ENCODE measurements around the gene SPTBN1.

SPTBN1 gene

DNA sequence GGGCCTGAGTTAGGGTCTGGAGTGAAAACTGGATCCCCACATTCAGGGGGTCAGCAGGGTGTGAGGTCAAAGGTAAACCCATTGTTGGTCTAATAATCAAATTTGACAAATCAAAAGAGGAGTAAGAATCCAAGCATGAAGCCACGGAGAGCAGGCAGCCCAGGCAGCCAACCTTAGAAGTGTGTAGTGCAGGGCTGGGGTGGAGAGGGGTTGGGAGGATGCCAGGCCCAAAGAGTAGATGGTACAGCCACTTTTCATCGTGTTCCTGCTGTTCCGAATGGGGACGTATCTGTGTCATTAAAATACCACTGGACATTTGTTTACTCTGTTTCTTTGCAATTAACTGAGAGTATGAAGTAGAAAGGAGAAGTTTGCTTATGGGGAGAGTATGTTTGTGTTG lies 16.5 kb upstream of the SPTBN1 start:
- Histone ChIP-seq H3K27ac (ENCODE audit: low read length) (no peak overlapping the region), H4K20me1 (ENCODE audit: insufficient read depth, low read length) (no peaks in the 10 kb centered on the region), H3K9me3 (ENCODE audit: insufficient read depth, low read length, severe bottlenecking) (no peaks in the 10 kb centered on the region), H3K9ac (ENCODE audit: low read depth, low read length) (no peak overlapping the region), H3K4me3 (ENCODE audit: low read depth in 1 of 2, low read length in 2 of 2) (no peak overlapping the region), H3K36me3 (ENCODE audit: insufficient read depth, low read length) (no peaks in the 10 kb centered on the region), H3K4me1 (ENCODE audit: insufficient read depth, low read length) (no peaks in the 10 kb centered on the region), H3K4me2 (ENCODE audit: insufficient read depth, low read length) (no peak overlapping the region), H3K27me3 (ENCODE audit: insufficient read depth, low read length, poor library complexity) (no peaks in the 10 kb centered on the region), H3K79me2 (ENCODE audit: insufficient read depth, low read length) (no peaks in the 10 kb centered on the region), H2AFZ (ENCODE audit: low read depth, low read length) (0 out of 2 replicates have a peak overlapping the region, but pooled peaks have one; percentile 25)
- TF ChIP-seq, protein P1, sequence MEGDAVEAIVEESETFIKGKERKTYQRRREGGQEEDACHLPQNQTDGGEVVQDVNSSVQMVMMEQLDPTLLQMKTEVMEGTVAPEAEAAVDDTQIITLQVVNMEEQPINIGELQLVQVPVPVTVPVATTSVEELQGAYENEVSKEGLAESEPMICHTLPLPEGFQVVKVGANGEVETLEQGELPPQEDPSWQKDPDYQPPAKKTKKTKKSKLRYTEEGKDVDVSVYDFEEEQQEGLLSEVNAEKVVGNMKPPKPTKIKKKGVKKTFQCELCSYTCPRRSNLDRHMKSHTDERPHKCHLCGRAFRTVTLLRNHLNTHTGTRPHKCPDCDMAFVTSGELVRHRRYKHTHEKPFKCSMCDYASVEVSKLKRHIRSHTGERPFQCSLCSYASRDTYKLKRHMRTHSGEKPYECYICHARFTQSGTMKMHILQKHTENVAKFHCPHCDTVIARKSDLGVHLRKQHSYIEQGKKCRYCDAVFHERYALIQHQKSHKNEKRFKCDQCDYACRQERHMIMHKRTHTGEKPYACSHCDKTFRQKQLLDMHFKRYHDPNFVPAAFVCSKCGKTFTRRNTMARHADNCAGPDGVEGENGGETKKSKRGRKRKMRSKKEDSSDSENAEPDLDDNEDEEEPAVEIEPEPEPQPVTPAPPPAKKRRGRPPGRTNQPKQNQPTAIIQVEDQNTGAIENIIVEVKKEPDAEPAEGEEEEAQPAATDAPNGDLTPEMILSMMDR (IDR thresholded peaks at IDR 0.05; ENCODE audit: borderline replicate concordance, extremely low read depth, low read length, poor library complexity, severe bottlenecking) = no peak
- TF ChIP-seq EZH2 (IDR thresholded peaks at IDR 0.05; ENCODE audit: borderline replicate concordance, low read depth, low read length, severe bottlenecking) = no peak
- DNase-seq = no peak
- ATAC-seq (ENCODE audit: insufficient read depth, low read depth) = no peak

DNA sequence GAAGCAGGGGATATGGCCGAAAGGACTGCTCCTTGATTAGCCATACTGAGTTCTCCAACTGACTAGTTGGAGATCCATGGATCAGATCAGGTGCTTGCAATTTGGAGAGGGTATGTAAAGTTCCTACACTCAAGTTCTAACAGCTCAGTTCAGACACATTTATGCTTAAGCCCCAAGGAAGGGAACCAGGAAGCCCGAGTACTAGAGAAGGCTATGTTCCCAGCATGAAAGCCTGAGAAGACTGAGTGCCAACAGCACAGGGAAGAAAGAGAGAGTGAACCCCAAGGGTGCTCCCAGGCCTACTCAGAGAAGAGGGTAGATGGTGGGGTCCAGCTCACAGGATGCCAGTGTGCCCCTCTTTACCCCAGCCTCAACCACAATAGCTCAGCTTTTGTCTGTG lies 16.1 kb upstream of the SPTBN1 start:
- 0 out of 2 replicates have a peak overlapping the region, but pooled peaks have one; percentile 25 for H2AFZ ChIP-seq (ENCODE audit: low read depth, low read length)
- H3K36me3 ChIP-seq (ENCODE audit: insufficient read depth, low read length) = no peaks in the 10 kb centered on the region
- no peaks in the 10 kb centered on the region for H3K9me3 ChIP-seq (ENCODE audit: insufficient read depth, low read length, severe bottlenecking)
- no peak overlapping the region for H3K27ac ChIP-seq (ENCODE audit: low read length)
- TF ChIP-seq, protein P1 (IDR thresholded peaks at IDR 0.05; ENCODE audit: borderline replicate concordance, extremely low read depth, low read length, poor library complexity, severe bottlenecking) = no peak
- TF ChIP-seq EZH2 (IDR thresholded peaks at IDR 0.05; ENCODE audit: borderline replicate concordance, low read depth, low read length, severe bottlenecking) = no peak
- ATAC-seq (ENCODE audit: insufficient read depth, low read depth) (no peak), DNase-seq (no peak)
- H3K4me1 ChIP-seq (ENCODE audit: insufficient read depth, low read length) = no peaks in the 10 kb centered on the region
- H4K20me1 ChIP-seq (ENCODE audit: insufficient read depth, low read length) = no peaks in the 10 kb centered on the region
- H3K4me2 ChIP-seq (ENCODE audit: insufficient read depth, low read length) = no peak overlapping the region
- H3K27me3 ChIP-seq (ENCODE audit: insufficient read depth, low read length, poor library complexity) = no peaks in the 10 kb centered on the region
- H3K9ac ChIP-seq (ENCODE audit: low read depth, low read length) = no peak overlapping the region
- no peaks in the 10 kb centered on the region for H3K79me2 ChIP-seq (ENCODE audit: insufficient read depth, low read length)
- no peak overlapping the region for H3K4me3 ChIP-seq (ENCODE audit: low read depth in 1 of 2, low read length in 2 of 2)

DNA sequence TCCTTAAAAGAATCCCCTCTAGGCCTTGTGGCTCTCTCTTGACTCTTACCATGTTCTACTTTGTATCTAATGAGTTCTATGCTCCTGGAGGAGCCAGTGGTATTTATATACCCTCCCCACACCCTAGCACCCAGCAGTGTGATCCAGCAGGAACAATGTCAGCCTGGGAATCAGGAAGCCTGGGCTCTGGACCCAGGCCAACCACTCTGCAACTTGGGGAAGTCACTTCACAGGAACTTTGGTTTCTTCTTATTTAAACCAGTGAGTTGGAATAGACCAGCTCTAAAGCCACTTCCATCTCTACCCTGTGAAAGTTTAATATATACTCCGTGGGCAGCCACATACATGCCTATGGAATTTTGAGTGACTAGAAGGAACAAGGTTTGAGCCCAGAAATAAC lies 11.6 kb upstream of the SPTBN1 start:
- H3K79me2 ChIP-seq (ENCODE audit: insufficient read depth, low read length) = no peaks in the 10 kb centered on the region
- TF ChIP-seq, protein P1 (IDR thresholded peaks at IDR 0.05; ENCODE audit: borderline replicate concordance, extremely low read depth, low read length, poor library complexity, severe bottlenecking) = no peak
- no peak for TF ChIP-seq EZH2 (IDR thresholded peaks at IDR 0.05; ENCODE audit: borderline replicate concordance, low read depth, low read length, severe bottlenecking)

DNA sequence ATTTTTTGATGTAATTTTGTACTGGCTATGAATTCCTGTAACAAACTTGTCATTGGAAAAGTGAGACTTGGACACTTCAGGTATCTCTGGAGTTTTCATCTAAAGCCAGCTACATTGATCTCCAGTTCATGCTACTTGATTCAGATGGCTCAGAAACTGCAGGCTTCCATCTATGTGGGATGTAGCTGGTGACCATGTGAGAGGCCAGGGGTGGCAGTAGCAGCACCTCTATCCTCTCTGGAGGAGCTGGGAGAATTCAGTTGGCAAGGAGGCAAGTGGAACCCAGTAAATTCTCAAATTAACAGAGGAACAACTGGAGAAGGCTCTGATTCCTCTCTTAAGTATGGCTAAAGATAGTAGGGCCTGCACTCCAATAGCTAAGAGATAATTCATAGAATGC lies 10.0 kb upstream of the SPTBN1 start:
- Histone ChIP-seq H3K4me3 (ENCODE audit: low read depth in 1 of 2, low read length in 2 of 2) (no peak overlapping the region), H3K27me3 (ENCODE audit: insufficient read depth, low read length, poor library complexity) (no peaks in the 10 kb centered on the region), H3K4me1 (ENCODE audit: insufficient read depth, low read length) (no peaks in the 10 kb centered on the region), H3K9ac (ENCODE audit: low read depth, low read length) (no peak overlapping the region), H3K36me3 (ENCODE audit: insufficient read depth, low read length) (no peaks in the 10 kb centered on the region), H3K4me2 (ENCODE audit: insufficient read depth, low read length) (no peak overlapping the region), H3K27ac (ENCODE audit: low read length) (no peak overlapping the region), H4K20me1 (ENCODE audit: insufficient read depth, low read length) (no peaks in the 10 kb centered on the region), H2AFZ (ENCODE audit: low read depth, low read length) (no peak overlapping the region), H3K79me2 (ENCODE audit: insufficient read depth, low read length) (no peaks in the 10 kb centered on the region), H3K9me3 (ENCODE audit: insufficient read depth, low read length, severe bottlenecking) (no peaks in the 10 kb centered on the region)
- no peak for ATAC-seq (ENCODE audit: insufficient read depth, low read depth)
- no peak for DNase-seq
- TF ChIP-seq, protein P1 (IDR thresholded peaks at IDR 0.05; ENCODE audit: borderline replicate concordance, extremely low read depth, low read length, poor library complexity, severe bottlenecking) = no peak
- TF ChIP-seq EZH2 (IDR thresholded peaks at IDR 0.05; ENCODE audit: borderline replicate concordance, low read depth, low read length, severe bottlenecking) = no peak

More for the DNA sequence above, 11.6 kb upstream of the SPTBN1 start:
- ATAC-seq (ENCODE audit: insufficient read depth, low read depth) (no peak), DNase-seq (no peak)
- Histone ChIP-seq H3K9ac (ENCODE audit: low read depth, low read length) (no peak overlapping the region), H2AFZ (ENCODE audit: low read depth, low read length) (no peak overlapping the region), H3K4me1 (ENCODE audit: insufficient read depth, low read length) (no peaks in the 10 kb centered on the region), H4K20me1 (ENCODE audit: insufficient read depth, low read length) (no peaks in the 10 kb centered on the region), H3K27me3 (ENCODE audit: insufficient read depth, low read length, poor library complexity) (no peaks in the 10 kb centered on the region), H3K9me3 (ENCODE audit: insufficient read depth, low read length, severe bottlenecking) (no peaks in the 10 kb centered on the region), H3K27ac (ENCODE audit: low read length) (no peak overlapping the region), H3K4me3 (ENCODE audit: low read depth in 1 of 2, low read length in 2 of 2) (no peak overlapping the region), H3K4me2 (ENCODE audit: insufficient read depth, low read length) (no peak overlapping the region), H3K36me3 (ENCODE audit: insufficient read depth, low read length) (no peaks in the 10 kb centered on the region)

All from DND-41 (cell line).